Activated CD8-positive, alpha-beta T cell treated with anti-CD3 and anti-CD28 coated beads for 36 hours (primary cell): Measurements from ENCODE around the gene RDM1. TPM values are rescaled to one million over a fixed set of nuclear protein-coding genes. Genes with fewer than 3 reads are reported as not detected.
A peak's percentile ranks its signal among the peaks of the same experiment; 100 is the strongest.

Experiments used
- ATAC-seq: fragments of 200-7000 bp; cut with Tn5 transposase; one replicate; pipeline ENCODE4 v1.10.0; 2021; ENCODE audit warnings: mild to moderate bottlenecking, moderate library complexity
- CTCF ChIA-PET: fragments of 350-600 bp; sonication (Branson Sonifier 250); formaldehyde crosslinking; loops from one replicate; lab custom pipeline; 2021; ENCODE audit warnings: antibody characterized with exemption; lab: Charles Lee
- POLR2A ChIA-PET: fragments of 350-600 bp; sonication (Branson Sonifier 250); formaldehyde crosslinking; loops from one replicate; lab custom pipeline; 2021; ENCODE audit warnings: antibody characterized with exemption; lab: Charles Lee
- DNase-seq: peaks from one replicate; pipeline ENCODE4 v3.0.0-alpha.2; 2020
- H3K27ac Mint-ChIP-seq: one replicate; pipeline ENCODE4 v1.8.0; 2021; ENCODE audit warnings: mild to moderate bottlenecking, mixed read lengths
- H3K27me3 Mint-ChIP-seq: one replicate; pipeline ENCODE4 v1.8.0; 2021; ENCODE audit warnings: mixed read lengths
- H3K36me3 Mint-ChIP-seq: one replicate; pipeline ENCODE4 v1.8.0; 2021; ENCODE audit warnings: low read depth, mixed read lengths
- H3K4me1 Mint-ChIP-seq: one replicate; pipeline ENCODE4 v1.8.0; 2021; ENCODE audit warnings: low read depth, mixed read lengths
- H3K4me3 Mint-ChIP-seq: one replicate; pipeline ENCODE4 v1.8.0; 2021; ENCODE audit warnings: mild to moderate bottlenecking, moderate library complexity, mixed read lengths
- H3K9me3 Mint-ChIP-seq: one replicate; pipeline ENCODE4 v1.8.0; 2021; ENCODE audit warnings: mixed read lengths
- intact Hi-C: fragments of 100-400 bp; cut with micrococcal nuclease; formaldehyde crosslinking; loops from one replicate; pipeline ENCODE4 v1.10.0; 2022
- total RNA-seq, 2 experiments: library from RNA; stranded (reverse); gene quantifications; one replicate each; pipeline ENCODE4 v1.2.3, GENCODE V29; 2021
- TF ChIP-seq, protein P1 (sequence below): fragments of 200-600 bp; IDR thresholded peaks from one replicate; pipeline ENCODE4 v1.8.0; 2022; ENCODE audit warnings: antibody characterized with exemption, mild to moderate bottlenecking

The RDM1 gene, protein sequence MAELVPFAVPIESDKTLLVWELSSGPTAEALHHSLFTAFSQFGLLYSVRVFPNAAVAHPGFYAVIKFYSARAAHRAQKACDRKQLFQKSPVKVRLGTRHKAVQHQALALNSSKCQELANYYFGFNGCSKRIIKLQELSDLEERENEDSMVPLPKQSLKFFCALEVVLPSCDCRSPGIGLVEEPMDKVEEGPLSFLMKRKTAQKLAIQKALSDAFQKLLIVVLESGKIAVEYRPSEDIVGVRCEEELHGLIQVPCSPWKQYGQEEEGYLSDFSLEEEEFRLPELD
- total RNA-seq: 10 to 100 TPM; 12.6 to 16.0 TPM

DNA sequence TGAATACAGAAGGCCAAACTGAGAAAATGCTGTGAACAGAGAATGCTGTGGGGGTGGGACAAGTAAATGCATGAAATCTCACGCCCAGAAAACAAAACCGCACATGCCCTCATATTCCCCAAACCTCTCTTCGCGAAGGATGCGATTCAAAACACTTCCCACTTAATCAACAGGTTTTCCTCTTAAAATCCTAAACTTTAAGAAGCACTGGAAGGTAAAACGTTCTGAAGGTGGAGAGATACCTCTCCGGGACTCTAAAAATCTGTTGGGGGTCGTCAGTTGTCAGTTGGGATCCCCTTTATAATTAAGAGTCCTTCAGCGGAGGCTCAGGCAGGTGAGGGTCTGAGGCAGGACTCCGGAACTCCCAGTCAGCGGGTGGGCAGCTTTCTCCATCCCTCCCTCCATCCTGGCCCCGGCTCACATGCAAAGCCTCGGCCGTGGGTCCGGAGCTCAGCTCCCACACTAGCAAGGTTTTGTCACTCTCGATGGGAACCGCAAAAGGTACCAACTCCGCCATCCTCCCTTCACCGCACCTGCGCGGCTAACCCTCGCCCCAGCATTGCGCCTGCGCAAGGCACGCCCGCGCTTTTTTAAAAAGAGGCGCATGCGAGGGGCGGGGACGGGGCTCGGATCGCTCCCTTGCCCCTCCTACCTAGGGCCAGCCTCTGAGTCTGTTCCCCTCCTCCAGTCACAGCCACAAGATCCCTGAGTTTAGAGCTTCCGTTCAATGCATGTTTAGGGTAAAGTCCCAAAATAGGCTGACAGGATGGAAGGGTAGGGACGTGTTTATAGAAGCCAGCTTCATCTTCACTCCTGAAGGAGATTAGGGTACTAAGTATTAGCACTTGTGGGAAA lies at the start of gene RDM1:
RDM1 (minus strand) TSS at position 563 of the 855 bp plus-strand sequence; CDS start at position 517, 46 bp downstream.
- peaks cover 3% of the 10 kb centered on the region for H3K36me3 Mint-ChIP-seq
- H3K27ac Mint-ChIP-seq: peak within 1 kb of the TSS; percentile 80
- POLR2A ChIA-PET: interaction anchor here (0.7 to 1.4 kb wide), 4 partner anchors 13 to 51 kb away, joined by 4 to 7 read pairs (median 4); partner anchors contain the start of gene CCL5

DNA sequence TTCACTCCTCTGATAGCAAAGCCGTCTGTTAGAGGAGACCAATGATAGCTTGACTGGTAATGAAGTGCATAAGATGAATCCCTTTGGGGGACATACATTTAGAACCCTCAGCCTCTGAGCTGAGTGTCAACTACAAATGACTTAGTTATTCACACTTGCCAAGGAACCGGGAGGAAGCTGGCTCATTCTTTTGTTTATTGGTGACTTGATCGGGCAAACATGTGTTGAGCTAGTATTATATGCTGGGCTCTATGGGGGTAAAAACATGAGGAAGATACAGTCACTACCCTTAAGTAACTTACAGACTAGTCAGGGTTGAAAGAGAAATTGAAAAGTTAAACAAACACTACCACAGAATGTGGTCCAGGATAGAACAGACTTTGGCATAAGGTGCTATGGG lies 47.8 kb upstream of the RDM1 start:
- TF ChIP-seq, protein P1, sequence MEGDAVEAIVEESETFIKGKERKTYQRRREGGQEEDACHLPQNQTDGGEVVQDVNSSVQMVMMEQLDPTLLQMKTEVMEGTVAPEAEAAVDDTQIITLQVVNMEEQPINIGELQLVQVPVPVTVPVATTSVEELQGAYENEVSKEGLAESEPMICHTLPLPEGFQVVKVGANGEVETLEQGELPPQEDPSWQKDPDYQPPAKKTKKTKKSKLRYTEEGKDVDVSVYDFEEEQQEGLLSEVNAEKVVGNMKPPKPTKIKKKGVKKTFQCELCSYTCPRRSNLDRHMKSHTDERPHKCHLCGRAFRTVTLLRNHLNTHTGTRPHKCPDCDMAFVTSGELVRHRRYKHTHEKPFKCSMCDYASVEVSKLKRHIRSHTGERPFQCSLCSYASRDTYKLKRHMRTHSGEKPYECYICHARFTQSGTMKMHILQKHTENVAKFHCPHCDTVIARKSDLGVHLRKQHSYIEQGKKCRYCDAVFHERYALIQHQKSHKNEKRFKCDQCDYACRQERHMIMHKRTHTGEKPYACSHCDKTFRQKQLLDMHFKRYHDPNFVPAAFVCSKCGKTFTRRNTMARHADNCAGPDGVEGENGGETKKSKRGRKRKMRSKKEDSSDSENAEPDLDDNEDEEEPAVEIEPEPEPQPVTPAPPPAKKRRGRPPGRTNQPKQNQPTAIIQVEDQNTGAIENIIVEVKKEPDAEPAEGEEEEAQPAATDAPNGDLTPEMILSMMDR: no peak
- Mint-ChIP-seq H3K27ac (no peak overlapping the region), H3K27me3 (no peaks in the 10 kb centered on the region), H3K4me1 (peaks cover 8% of the 10 kb centered on the region), H3K36me3 (no peaks in the 10 kb centered on the region), H3K4me3 (no peak overlapping the region), H3K9me3 (no peaks in the 10 kb centered on the region)
- ChIA-PET CTCF (interaction anchor here (1.9 to 11.8 kb wide), 3 partner anchors 9 to 170 kb away, joined by 4 to 299 read pairs (median 85); no protein-coding TSS in a partner anchor), POLR2A (interaction anchor here (0.6 to 0.8 kb wide), 2 partner anchors 9 to 236 kb away, joined by 3 read pairs; no protein-coding TSS in a partner anchor)
- intact Hi-C loops: no loop called here
- no peak for ATAC-seq
- DNase-seq: no peak

More for the DNA sequence above, at the start of gene RDM1:
- H3K4me3 Mint-ChIP-seq: peak within 1 kb of the TSS; percentile 81
- ATAC-seq (peak; percentile 99), DNase-seq (peak; percentile 94)
- intact Hi-C loops: no loop called here
- H3K27me3 Mint-ChIP-seq: peaks cover 3% of the 10 kb centered on the region
- CTCF ChIA-PET: interaction anchor here (0.9 to 2.3 kb wide), 7 partner anchors 13 to 83 kb away, joined by 3 to 14 read pairs (median 5); partner anchors contain the start of gene LYZL6
- TF ChIP-seq, protein P1: no peak
- no peaks in the 10 kb centered on the region for H3K9me3 Mint-ChIP-seq
- peaks cover 21% of the 10 kb centered on the region for H3K4me1 Mint-ChIP-seq

DNA sequence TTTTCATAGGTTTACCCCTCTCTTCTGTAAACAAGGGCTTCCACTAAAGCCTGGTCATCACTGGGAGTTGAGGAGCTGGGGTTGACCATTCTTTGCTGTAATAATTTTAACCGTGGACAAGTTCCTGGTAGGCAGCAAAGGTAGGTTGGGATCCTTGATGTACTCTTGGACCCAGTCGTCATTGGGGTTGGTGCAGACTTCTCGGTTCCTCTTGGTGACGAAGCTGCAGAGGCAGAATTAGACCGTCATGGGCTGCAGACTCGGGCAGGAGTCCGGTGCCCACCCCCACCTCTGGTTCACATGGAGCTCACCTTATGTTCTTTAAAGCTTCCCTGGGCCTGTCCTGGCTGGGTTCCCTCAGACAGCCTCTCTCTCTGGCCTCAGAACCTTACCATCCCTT lies 46.9 kb upstream of the RDM1 start:
- Mint-ChIP-seq H3K9me3 (no peaks in the 10 kb centered on the region), H3K36me3 (no peaks in the 10 kb centered on the region), H3K4me3 (no peak overlapping the region), H3K27me3 (no peaks in the 10 kb centered on the region), H3K4me1 (peaks cover 8% of the 10 kb centered on the region), H3K27ac (no peak overlapping the region)
- ChIA-PET CTCF (interaction anchor here (1.9 to 11.8 kb wide), 3 partner anchors 8 to 171 kb away, joined by 4 to 299 read pairs (median 85); no protein-coding TSS in a partner anchor), POLR2A (interaction anchor here (0.8 kb wide), 1 partner anchor 10 kb away, joined by 3 read pairs; no protein-coding TSS in a partner anchor)
- no peak for DNase-seq
- TF ChIP-seq, protein P1: no peak
- ATAC-seq: no peak
- intact Hi-C loops: no loop called here

DNA sequence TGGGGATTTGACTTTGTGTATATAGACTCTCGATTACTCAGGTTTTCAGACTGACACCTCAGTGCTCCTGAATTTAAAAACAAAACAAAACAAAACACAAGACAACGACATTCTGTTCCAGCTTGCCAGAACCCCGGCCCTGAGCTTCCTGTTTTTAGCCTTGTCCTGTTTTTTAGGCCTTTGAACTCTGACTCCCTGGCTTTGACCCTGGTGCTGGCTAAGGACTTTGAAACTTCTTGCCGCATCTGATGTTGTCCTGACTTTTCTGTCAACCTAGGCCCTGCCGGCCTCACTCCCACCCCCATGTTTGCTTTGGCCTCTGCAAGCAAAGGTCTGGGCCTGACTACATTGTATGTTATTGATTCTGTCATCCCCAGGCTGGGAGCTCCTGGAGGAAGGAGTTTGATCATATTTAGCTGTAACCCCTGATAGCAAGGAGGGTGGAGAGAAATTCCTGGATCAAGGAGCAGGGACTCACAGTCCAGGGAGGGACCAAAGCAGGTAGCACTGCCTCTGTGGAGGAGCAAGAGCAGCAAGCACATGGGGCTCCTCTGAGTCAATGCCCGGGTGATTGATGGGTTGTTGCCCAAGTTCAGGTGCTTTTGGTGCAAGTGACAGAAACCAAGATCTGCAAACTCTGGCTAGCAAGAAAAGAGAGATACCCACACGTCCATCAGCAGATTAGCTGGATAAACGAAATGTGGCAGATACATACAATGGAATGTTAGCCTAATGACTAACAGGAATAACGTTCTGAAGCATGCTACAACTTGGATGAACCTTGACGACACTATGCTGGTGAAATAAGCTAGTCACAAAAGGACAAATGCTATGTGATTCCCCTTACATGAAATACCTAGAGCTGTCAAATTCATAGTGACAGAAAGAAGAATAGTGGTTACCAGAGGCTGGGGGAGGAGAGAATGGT lies 43.0 kb upstream of the RDM1 start:
- Mint-ChIP-seq H3K9me3 (no peaks in the 10 kb centered on the region), H3K4me3 (no peak overlapping the region), H3K27me3 (no peaks in the 10 kb centered on the region), H3K4me1 (peaks cover 8% of the 10 kb centered on the region), H3K36me3 (no peaks in the 10 kb centered on the region), H3K27ac (peak overlapping the region; percentile 30)
- DNase-seq (no peak), ATAC-seq (no peak)
- TF ChIP-seq, protein P1: no peak
- intact Hi-C loops: loop anchor here (5.0 kb wide), 1 partner anchor 99 kb away; no protein-coding TSS in a partner anchor
- CTCF ChIA-PET: interaction anchor here (1.2 to 11.8 kb wide), 4 partner anchors 12 to 175 kb away, joined by 3 to 299 read pairs (median 12); no protein-coding TSS in a partner anchor
- POLR2A ChIA-PET: interaction anchor here (1.3 kb wide), 1 partner anchor 99 kb away, joined by 4 read pairs; no protein-coding TSS in a partner anchor
